AG09319 (cell line): ENCODE data around the gene NPAS3.
"Not testable (repeated sequence)": the region's sequence is repeated elsewhere in the genome, so short reads cannot be mapped to it uniquely, and the experiment has no call there.

Experiments
- DNase-seq: peaks from one replicate; pipeline ENCODE4 v3.0.0-alpha.2; 2010; ENCODE audit warnings: low read depth; ENCODE audit errors: extremely low read depth
- CTCF ChIP-seq: IDR thresholded peaks from 2 replicates; pipeline ENCODE4 v1.5.1; 2011; ENCODE audit warnings: low read depth, mild to moderate bottlenecking, inconsistent platforms, low read length, moderate library complexity

NPAS3 gene

GRCh38 chr14:33068626-33069025, 129.9 kb downstream of the NPAS3 start:
- no peak for DNase-seq
- no peak for TF ChIP-seq CTCF

- no peak for TF ChIP-seq CTCF
- DNase-seq: no peak
Observed at GRCh38 chr14:33070475-33070874, 131.8 kb downstream of the NPAS3 start.

GRCh38 chr14:33073023-33073422, 134.3 kb downstream of the NPAS3 start:
- no peak for TF ChIP-seq CTCF
- no peak for DNase-seq

GRCh38 chr14:33081259-33081658, 142.6 kb downstream of the NPAS3 start:
- no peak for DNase-seq
- TF ChIP-seq CTCF: no peak

- no peak for DNase-seq
- no peak for TF ChIP-seq CTCF
Observed at GRCh38 chr14:33085799-33086198, 147.1 kb downstream of the NPAS3 start.

- not testable (repeated sequence) for DNase-seq
Observed at GRCh38 chr14:33088274-33088673, 149.6 kb downstream of the NPAS3 start.

GRCh38 chr14:33098016-33098415, 159.3 kb downstream of the NPAS3 start:
- no peak for TF ChIP-seq CTCF
- no peak for DNase-seq

GRCh38 chr14:33103489-33103888, 164.8 kb downstream of the NPAS3 start:
- DNase-seq: no peak
- TF ChIP-seq CTCF: no peak
